GM19099 (cell line): ENCODE measurements around the gene APLP1.

Experiments
- POLR2A ChIP-seq: IDR thresholded peaks from 3 replicates; pipeline ENCODE4 v1.6.1; 2011; ENCODE audit warnings: low read depth; ENCODE audit not compliant: insufficient read length; ENCODE audit errors: extremely low read depth

Gene APLP1

DNA sequence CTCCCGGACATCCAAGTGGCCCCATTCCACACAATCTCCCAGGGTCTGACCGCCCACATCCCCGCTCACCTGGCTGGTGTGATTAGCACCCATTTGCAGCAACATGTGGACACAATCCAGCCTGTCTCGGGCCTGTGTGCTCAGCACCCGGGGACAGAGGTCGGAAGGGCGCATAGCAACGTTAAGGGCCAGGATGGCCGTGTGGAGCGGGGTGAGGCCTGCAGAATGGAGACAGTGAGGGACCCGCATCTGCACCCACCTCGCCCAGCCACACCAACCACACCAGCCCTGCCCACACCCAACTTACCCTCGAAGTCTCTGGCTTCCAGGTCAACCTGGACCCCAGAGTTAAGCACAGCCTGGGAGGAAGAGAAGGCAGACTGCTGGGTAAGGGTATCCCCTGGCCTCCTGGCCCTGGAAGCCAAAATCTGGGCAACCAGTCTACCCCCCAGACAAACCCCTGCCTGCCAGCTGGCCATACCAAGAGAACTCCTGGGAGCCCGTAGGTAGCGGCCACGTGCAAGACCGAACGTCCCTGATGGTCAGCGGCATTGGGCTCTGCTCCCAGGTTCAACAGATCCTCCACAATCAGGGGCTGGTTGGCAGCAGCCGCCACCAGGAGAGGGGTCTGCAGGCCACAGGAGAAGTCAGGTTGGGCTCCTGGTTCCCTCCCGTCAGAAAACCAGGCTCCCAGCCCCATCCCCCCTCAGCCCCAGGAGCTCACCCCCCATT, 27.7 kb downstream of the APLP1 start:
- no peak for TF ChIP-seq POLR2A

DNA sequence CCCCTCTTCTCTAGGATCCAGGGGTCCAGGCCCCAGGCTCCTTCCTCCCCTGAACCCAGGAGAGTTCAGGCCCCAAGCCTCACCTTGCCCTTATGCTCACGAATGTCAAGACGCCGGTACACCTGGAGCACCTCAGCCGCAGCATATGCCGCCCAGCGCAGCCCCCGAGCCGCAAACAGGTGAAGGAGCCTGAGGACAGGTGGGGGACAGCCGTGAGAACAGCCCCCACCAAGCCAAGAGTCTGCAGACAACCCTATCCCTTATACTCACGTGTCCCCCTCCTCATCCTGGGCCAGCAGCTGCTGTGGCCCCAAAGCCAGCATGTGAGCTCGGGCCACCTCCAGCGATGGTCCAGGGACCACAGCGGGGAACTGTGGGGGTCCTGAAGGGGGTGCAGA, 28.3 kb downstream of the APLP1 start:
- peak; percentile 21 for TF ChIP-seq POLR2A

DNA sequence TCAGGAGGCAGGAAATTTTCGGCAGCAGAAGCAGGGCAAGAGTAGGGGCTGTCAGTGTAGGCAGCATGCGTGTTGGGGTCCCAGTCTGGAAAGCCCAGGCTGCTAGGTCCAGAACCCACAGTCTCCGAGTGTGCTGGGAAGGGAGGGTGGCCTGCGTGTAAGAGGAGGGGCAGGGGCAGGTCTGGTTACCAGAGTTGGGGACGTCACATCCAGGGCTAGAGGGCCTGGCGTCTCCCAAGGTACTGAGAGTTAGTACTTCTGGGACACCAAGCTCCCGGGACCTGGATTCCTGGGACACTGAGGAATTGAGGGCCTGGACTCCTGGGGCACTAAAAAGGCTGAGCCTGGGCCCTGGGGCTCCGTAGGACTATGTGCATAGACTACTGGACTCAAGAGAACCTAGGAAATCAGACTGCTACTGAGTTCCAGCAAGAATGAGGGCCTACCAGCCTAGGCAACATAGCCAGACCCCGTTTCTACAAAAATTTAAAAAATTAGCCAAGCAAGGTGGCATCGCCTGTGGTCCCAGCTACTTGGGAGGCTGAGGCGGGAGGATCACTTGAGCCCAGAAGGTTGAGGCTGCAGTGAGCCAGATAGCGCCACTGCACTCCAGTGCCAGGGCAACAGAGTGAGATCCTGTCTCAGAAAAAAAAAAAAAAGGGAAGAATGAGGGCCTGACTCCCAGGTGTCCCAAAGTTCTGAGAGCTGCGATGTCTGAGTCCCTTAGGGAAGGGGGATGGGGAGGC, 29.5 kb downstream of the APLP1 start:
- TF ChIP-seq POLR2A = no peak

DNA sequence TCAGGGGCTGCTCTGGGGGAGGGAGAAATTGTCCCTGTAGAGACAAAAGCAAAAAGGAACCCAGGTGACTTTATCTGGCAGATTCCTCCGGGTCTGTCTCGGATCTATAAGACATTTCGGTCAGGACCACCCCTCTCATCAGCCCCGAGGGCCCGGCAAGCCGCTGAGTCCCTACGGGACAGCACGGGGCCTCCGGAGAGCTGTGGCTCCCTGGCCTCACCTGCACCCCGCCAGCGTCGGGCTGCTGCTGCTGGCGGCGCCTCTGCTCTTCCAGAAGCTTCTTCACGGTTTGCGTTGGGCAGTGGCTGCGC, 30.1 kb downstream of the APLP1 start:
- no peak for TF ChIP-seq POLR2A

DNA sequence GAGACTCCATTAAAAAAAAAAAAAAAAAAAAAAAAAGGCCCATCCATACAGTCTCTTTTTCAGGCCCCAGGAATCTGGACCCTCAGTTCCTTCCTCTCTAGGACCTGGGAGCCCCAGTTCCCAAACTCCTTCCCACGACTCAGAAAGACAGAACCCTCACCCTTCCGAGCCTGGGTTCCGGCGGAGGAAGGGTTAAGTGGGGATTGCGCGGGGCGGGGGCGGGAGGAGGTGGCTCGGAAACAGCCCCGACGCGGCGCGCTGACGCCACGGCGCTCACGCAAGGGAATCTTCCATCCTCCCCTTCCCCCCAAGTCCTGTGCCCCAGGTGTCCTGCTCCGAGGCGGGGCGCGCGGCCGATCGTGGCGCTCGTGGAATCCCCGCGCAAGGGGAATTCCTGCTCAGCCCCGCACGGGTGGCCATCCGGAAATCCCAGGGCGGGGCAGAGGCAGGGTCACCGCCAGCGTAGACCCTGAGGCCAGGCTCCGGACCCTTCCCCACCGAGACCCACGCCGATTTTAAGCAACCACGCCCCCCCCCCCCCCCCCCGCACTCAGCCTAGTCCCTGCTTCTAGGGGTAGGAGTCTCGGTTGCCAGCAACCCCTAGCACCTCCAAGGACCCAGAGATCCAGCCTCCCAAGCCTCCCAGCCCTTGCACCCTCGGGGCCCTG, 31.3 kb downstream of the APLP1 start:
- peak; percentile 32 for TF ChIP-seq POLR2A

DNA sequence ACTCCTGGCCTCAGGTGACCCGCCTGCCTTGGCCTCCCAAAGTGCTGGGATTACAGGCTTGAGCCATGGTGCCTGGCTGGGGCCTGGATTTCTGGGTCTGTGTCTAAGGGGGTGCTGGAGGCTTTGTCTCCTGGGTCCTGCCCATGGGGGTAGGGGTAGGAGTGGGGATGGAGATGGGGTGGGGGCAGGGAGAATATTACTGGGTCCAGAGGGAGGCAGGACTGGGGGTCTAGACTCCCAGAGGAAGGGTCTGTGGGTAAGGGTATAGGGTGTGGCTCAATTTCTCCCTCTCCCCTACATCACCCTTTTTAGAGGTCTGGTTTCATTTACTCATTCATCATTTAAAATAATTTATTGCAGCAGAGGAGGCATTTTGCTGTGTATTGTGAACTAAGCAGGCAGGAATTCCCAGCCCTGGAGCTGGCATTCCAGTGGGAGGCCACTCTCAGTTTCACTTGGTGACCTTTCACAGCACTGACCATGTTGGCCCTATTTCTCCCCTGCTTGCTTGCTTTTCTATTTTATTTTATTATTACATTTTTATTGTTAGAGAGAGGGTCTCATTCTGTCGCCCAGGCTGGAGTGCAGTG, 32.8 kb downstream of the APLP1 start:
- TF ChIP-seq POLR2A = no peak

DNA sequence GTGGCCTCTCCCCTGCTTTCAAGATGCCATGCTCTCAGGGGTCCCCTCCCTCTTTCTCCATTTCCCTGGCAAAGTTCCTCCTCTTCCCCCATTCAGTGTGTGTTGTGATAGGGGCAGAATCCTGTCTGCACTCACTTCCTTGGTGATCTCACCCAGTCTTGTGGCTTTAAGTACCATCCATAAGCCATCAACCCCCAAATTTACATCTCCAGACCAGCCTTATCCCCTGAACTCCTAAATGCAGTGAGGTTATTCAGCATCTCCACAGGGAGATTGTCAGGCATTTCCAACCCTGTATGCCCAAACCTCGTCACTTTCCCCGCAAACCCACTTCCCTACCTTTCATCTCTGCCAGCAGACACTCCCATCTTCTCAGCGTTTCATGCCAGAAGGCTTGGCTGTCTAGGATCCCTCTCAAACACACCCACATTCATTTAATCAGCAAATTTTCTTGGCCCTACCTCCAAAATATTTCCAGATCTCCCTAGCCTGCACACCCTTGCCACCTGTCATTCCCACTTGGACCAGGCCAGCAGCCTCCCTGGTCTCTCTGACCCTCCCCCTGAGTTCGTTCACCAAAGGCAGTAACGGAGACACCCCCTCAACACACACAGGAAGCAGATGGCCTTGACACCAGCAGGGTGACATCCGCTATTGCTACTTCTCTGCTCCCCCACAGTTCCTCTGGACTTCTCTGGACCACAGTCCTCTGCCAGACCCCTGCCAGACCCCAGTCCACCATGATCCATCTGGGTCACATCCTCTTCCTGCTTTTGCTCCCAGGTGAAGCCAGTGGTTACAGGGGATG, 33.7 kb downstream of the APLP1 start, which contains the start of gene HCST:
TSS of gene HCST (plus strand) at position 676 of the 808 bp plus-strand sequence. CDS start at position 741, 65 bp downstream.
- TF ChIP-seq POLR2A = peak; percentile 54

DNA sequence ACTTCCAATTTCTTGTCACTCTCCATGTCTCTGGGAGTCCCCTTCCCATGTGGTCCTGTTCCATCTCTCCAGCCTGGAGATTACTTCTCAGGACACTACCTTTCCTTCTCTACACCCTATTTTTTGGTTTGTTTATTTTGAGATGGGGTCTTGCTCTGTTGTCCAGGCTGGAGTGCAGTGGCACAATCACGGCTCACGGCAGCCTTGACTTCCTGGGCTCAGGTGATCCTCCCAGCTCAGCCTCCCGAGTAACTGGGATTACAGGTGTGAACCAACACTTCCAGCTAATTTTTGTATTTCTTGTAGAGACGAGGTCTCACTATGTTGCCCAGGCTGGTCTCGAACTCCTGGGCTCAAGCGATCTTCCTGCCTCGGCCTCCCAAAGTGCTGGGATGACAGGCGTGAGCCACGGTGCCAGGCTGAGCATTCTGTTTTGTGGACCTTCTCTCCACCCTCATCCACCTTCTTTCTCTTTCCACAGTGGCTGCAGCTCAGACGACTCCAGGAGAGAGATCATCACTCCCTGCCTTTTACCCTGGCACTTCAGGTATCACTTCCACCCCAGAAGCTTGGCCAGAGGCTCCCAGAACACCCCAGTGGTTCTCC, 34.6 kb downstream of the APLP1 start:
- no peak for TF ChIP-seq POLR2A

DNA sequence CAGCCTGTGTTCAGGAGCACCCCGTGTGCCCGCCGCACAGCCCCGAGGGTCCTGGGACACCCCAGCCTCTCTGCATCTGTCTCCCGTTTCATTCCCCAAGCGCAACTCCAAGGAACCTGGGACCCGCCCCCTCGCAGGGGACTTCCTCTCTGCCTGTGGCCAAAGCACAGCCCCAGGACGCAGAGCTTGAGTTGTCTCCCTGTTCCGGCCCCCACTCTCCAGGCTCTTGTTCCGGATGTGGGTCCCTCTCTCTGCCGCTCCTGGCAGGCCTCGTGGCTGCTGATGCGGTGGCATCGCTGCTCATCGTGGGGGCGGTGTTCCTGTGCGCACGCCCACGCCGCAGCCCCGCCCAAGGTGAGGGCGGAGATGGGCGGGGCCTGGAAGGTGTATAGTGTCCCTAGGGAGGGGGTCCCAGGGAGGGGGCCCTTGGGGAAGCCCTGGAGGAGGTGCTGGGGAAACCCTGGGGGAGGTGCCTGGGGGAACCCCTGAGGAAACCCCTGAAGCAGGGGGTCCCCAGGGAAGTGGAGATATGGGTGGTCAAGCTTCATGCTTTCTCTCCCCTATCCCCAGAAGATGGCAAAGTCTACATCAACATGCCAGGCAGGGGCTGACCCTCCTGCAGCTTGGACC, 35.3 kb downstream of the APLP1 start:
- peak; percentile 61 for TF ChIP-seq POLR2A

DNA sequence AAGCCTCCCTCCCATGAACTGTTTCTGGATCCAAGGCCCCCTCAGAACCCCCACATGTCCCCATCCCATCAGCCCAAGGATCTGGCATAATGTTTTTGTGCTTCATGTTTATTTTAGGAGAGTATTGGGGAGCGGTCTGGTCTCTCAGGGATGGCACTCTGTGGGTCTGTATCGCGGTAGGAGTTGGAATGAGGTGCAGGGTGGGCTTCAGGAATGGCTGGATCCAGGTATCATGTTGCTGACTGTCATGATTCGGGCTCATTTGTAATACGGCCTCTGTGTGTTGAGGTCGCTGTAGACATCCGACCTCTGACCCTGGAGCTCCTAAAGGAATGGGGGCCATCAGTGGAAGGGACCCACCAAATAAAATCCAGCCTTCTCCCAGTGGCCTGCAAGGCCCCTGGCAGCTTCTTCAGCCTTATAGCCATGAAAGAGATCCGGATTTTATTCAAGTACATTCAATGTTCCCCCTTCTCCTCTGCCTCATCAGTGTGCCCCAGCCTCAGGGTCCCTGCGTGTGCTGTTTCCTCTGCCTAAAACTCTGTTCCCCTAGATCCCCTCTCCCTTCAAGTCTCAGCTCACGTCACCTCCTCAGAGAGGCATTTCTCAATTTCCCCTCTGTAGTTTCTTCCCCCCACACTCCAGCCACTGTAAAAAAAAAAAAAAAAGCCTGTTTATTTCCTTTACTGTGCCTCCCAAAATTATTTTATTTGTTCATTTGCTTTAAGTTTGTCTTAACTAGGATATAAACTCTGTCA, 36.1 kb downstream of the APLP1 start:
- no peak for TF ChIP-seq POLR2A

DNA sequence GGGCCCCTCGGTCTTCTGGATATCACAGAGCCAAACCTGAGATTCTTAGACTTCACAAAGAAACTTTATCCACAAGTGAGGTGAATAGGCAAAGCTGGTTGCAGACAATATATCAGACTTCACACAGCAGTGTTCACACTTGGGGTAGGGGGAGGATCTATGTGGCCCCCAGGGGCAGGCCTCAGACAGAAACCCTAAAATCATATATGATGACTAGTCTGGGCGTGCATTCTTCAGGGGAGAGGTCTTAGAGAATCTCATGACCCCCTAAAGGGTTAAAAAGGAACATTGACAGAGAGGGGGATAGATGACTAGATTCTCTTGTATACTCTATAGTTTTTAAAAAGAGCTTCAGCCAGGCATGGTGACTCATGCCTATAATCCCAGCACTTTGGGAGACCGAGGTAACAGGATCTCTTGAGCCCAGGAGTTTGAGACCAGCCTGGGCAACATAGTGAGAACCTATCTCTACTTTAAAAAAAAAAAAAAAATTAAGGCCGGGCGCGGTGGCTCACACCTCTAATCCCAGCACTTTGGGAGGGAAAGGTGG, 36.9 kb downstream of the APLP1 start:
- TF ChIP-seq POLR2A = no peak

DNA sequence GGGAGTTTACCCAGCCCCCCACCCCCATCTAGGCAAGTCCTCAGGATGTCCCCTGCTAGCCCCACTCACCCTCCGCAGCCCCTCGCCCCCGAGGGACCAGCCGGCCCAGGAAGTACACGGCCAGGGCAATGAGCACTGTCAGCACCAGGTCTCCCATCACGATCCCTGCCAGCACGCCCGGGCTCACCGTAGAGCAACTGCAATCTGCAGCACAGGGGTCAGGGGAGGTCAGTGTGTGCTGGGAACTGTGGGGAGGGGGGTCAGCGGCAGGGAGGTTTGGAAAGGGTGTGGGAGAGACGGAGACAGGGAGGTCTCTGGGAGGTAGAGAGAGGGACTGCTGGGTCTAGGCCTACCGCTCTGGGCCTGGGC, 39.0 kb downstream of the APLP1 start:
- TF ChIP-seq POLR2A = no peak

DNA sequence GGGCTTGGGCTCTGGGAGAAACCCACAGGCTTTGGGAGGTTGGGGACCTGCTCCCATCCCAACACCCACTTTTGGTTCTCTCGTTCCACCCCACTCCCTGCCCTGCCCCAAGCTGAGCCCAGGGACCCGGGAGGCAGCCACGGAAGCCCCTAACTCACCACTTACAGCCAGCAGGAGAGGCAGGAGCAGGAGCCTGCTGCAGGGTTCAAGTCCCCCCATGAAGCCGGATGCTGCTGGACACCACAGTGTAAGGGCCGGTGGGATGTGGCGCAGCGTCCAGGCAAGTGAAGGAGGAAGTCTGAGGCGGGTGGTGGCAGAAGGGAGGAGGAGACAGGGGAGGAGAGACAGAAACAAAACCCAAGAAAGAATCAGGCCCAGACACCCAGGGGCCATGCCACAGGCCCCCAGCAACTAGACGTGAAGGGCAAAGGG, 39.7 kb downstream of the APLP1 start, which contains the start of gene TYROBP:
TSS of gene TYROBP (minus strand) at position 286 of the 432 bp plus-strand sequence. CDS start at position 219, 67 bp downstream.
- TF ChIP-seq POLR2A = no peak
